Measurements from ENCODE around the gene STRN4.

Gene STRN4

GRCh38 chr19:46704379-46705076 lies 41.7 kb downstream of the STRN4 start:
- DNase-seq, result peak; percentile 67

GRCh38 chr19:46700704-46701103 lies 45.5 kb downstream of the STRN4 start:
- DNase-seq, result no peak

- no peak for DNase-seq
Observed at GRCh38 chr19:46698395-46699321, 47.6 kb downstream of the STRN4 start.

DNA sequence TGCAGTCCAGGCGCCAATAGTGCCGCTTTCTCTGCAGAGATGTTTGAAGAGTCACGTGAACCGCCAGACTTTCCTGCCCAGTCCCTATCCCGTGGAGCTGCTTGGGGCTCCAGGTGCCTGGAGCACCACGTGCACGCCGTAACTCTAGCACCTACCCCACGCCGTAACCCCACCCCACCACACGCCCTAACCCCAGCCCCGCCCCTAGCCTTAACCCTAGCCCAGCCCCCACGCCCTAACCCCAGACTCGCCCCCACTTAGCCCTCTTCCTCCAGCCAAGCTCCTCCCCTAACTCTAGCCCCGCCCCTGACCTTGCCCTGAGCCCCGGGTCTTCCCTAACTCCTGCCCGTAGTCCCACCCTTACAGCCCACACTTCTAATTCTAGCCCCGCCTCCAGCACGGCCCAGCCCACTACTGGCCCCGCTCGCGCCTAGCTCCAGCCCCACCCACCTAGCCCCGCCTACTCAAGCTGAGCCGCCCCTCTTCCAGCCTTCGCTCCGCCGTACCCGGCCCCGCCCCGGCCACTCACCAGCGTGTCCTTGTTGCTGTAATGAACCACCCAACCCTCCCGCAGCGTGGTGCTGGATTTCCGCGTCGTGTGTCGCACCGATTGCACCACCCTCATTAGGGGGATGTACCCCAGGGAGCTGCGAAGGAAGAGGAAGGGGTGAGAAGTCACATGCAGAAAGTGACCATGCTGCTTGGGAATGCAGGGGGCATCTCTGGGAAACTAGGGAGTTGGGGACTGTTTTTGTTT lies 48.9 kb downstream of the STRN4 start:
- DNase-seq, result peak; percentile 89

DNA sequence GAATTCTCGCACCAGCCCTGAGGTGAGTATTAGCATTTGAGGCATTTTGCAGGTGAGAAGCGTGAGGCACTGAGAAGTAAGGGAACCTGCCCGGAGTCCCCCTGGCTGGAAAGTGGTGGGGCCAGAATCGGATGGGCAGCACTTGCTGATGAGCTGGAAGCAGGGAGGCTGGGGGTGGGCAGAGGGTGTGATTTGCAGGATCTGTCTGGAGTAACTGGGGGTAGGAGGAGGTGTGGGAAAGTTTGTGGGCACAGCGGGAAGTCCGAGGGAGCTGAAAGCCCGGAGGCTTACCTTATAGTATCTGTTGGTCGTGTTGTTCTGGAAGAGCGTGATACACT lies 49.4 kb downstream of the STRN4 start:
- DNase-seq, result no peak

GRCh38 chr19:46696052-46696451 lies 50.2 kb downstream of the STRN4 start:
- DNase-seq, result no peak

DNA sequence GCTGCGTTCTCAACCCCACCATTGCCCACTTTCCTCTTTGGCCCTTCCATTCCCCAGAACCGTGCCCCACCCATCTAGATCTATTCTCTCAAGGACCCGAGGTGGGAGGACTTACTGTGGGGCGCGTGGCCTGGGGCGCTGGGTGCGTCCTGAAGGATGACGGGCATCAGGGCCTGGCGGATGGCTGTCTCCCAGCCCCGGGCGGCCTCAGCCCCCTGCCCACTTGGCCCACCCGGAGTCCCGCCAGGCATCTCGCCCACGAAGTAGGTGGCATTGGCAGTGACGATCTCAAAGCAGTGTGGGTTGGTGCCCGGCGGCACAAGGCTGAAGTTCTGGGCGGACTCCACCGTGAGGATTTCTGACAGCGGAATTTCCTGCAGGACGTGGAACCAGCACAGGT lies 52.5 kb downstream of the STRN4 start:
- DNase-seq, result no peak

- no peak for DNase-seq
Observed at GRCh38 chr19:46692918-46693722, 53.1 kb downstream of the STRN4 start.

DNA sequence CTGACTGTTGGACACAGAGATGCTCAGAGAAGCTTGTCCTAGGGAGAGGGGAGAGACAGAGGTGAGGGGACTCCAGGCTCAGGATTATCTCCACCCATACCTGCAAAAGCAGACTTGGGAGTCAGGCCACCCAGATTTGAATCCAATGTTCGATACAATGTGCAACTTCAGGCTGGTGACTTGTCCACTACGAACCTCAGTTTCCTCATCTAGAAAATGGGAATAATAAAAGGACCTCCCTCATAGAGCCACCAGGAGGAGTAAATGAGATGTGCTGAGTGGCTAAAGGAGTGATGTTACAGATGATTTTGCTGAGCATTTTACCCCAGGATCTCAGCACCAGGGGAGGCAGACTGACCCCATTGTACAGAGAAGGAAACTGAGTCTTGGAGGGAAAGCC lies 54.3 kb downstream of the STRN4 start:
- DNase-seq, result no peak

- no peak for DNase-seq
Observed at GRCh38 chr19:46691104-46691503, 55.1 kb downstream of the STRN4 start.

- no peak for DNase-seq
Observed at GRCh38 chr19:46689358-46689757, 56.9 kb downstream of the STRN4 start.

GRCh38 chr19:46687438-46688145 lies 58.7 kb downstream of the STRN4 start:
- DNase-seq, result no peak

DNA sequence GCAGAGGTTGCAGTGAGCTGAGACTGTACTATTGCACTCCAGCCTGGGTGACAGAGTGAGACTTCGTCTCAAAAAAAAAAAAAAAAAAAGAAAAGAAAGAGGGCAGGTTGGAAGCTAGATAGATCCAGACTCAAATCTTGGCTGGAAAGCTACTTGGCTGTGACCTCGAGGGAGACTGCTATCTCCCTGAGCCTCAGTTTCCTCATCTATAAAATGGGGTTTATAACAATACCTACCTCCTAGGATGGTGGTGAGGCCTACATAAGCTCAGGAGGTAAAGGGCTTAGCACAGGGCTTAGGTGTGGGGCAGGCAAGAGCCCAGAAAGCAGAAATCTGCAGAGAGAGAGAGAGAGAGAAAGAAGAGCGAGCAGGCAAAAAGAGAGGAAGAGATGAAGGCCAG lies 61.1 kb downstream of the STRN4 start:
- DNase-seq, result no peak

GRCh38 chr19:46678110-46678732 lies 68.0 kb downstream of the STRN4 start:
- DNase-seq, result no peak

GRCh38 chr19:46674416-46675178 lies 71.7 kb downstream of the STRN4 start:
- DNase-seq, result no peak

- no peak for DNase-seq
Observed at GRCh38 chr19:46670813-46671212, 75.4 kb downstream of the STRN4 start.
